Right lung (tissue), 5 donors: Measurements from ENCODE around the gene WNT9A. TPM values are rescaled to one million over a fixed set of nuclear protein-coding genes. Genes with fewer than 3 reads are reported as not detected.

Experiments used
- DNase-seq, 2 donors: peaks; one replicate each; pipeline ENCODE4 v3.0.0-alpha.2; 2013
- polyA plus RNA-seq, 5 donors: library from polyadenylated mRNA; unstranded; fragments of 120-200 nt; gene quantifications; one replicate each; pipeline versions ENCODE4 v1.2.1 to v1.2.3, GENCODE V29; 2013; ENCODE audit warnings: inconsistent platforms in 1 of 5, low replicate concordance in 1 of 5; ENCODE audit not compliant: insufficient read length in 5 of 5, insufficient read depth in 1 of 5

WNT9A gene
- polyA plus RNA-seq, 5 donors, result 1.9 to 3.0 (median 2.4) TPM

GRCh38 chr1:227898502-227899140, 49.1 kb downstream of the WNT9A start:
- no peak for DNase-seq

GRCh38 chr1:227897704-227898438, 49.9 kb downstream of the WNT9A start:
- no peak for DNase-seq

- DNase-seq, result no peak
Measured at GRCh38 chr1:227896710-227897655, 50.7 kb downstream of the WNT9A start.

GRCh38 chr1:227895828-227896685, 51.7 kb downstream of the WNT9A start:
- peak in 1 of 2 donors; percentile 28 for DNase-seq

- no peak for DNase-seq
Measured at GRCh38 chr1:227894831-227895451, 52.8 kb downstream of the WNT9A start.

- no peak for DNase-seq
Measured at GRCh38 chr1:227893949-227894721, 53.6 kb downstream of the WNT9A start.

GRCh38 chr1:227893300-227893948, 54.3 kb downstream of the WNT9A start:
- DNase-seq, result no peak

- no peak for DNase-seq
Measured at GRCh38 chr1:227892489-227893299, 55.0 kb downstream of the WNT9A start.

GRCh38 chr1:227891955-227892488, 55.7 kb downstream of the WNT9A start:
- DNase-seq, result no peak

- no peak for DNase-seq
Measured at GRCh38 chr1:227891223-227891954, 56.3 kb downstream of the WNT9A start.

- no peak for DNase-seq
Measured at GRCh38 chr1:227890451-227891222, 57.1 kb downstream of the WNT9A start.

- DNase-seq, result no peak
Measured at GRCh38 chr1:227889863-227890405, 57.8 kb downstream of the WNT9A start.

- no peak for DNase-seq
Measured at GRCh38 chr1:227889047-227889862, 58.5 kb downstream of the WNT9A start.

- DNase-seq, result no peak
Measured at GRCh38 chr1:227888404-227889046, 59.2 kb downstream of the WNT9A start.
